Suppressor macrophage treated with lipopolysaccharide for 1 hour (primary cell): ENCODE results near the gene OR2Z1.

Experiments used
- DNase-seq, 3 donors: peaks; one replicate each; pipeline ENCODE4 v3.0.0-alpha.2; 2020 to 2022

The OR2Z1 gene, protein sequence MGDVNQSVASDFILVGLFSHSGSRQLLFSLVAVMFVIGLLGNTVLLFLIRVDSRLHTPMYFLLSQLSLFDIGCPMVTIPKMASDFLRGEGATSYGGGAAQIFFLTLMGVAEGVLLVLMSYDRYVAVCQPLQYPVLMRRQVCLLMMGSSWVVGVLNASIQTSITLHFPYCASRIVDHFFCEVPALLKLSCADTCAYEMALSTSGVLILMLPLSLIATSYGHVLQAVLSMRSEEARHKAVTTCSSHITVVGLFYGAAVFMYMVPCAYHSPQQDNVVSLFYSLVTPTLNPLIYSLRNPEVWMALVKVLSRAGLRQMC

DNA sequence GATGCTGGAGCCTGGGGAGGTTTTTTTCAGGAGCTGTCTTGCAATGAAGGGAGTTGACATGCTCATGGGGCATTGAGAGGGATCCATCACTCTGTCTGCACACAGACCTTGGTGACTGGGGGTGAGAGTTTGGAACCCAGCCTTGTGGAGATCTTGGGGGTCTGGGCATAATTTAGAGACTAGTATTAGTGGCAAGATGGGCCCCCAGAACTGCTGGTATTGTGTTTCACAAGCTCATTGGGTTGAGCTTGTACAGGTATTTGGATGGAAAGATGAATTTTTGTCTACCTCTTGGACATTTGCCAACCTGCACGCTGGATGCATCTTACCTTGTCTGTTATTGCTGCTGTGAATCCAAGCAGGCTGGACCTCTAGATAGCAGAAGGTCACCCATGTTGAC lies at the start of gene OR2Z1:
Gene OR2Z1, plus strand, starts transcription at position 301 of the 400 bp plus-strand sequence. CDS start 9,395 bp downstream, outside the sequence.
- DNase-seq = no peak

DNA sequence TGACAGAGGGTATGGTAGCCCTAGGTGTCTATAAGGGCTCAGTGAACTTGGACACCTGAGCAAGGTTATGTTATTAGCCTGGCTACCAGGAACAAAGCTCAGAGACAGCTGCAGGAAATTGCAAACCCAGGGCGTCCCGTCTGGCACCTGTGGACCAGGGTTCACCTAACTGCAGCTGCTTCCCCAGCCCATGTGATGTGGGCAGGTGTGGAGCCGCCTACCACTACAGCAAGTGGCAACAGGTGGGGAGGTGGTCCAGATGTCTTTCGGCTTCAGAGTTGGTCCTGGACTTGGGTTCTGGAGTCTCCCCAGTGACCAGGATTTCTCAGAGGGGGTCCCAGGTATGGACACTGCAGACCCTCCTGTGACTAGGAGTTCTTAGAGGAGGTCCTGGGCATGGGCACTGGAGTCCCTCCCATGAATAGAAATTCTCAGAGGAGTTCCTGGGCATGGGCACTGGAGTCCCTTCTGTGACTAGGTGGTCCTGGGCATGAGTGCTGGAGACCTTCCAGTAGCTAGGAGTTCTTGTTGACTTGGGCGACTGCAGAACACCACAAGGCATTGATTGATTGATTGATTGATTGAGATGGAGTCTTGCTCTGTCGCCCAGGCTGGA lies 48.0 kb upstream of the OR2Z1 start:
- no peak for DNase-seq

DNA sequence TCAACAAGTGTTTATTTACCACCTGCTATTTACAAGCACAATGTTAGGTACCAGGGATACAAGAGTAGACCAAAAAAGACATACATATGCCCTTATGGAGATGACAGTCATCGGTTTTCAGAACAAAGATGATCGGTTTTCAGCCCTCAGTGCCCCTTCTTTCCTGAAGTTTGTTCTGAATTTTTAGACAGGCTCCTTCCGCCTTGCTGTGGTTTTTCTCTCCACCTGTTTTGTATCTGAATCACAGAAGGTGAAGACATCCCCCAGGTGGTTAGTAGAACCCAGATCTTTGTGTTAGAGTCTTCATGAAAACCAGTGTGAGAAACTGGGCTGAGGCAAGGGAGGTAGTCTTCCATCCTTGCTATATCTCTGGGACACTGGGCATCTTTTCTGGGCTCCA lies 46.4 kb upstream of the OR2Z1 start:
- no peak for DNase-seq

DNA sequence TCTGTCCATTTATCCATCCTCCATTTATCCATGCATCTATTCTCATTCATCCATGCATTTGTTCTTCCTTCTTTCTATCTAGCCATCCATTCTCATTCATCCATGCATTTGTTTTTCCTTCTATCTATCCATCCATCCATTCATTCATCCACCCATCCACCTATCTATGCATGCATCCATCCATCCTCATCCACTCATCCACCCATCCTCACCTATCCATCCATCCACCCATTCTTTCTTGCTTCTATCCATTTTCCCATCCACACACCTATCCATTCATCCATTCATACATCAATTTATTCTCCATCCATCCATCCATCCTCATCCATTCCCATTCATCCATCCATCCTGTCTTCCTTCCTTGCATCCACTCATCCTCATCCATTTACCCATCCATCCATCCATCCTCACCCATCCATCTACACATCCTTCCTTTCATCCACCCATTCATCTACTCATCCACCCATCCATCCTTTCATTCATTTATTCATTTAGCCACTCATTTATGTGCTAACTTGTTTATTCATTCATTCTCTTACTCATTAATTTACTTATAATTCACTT lies 43.1 kb upstream of the OR2Z1 start:
- no peak for DNase-seq

DNA sequence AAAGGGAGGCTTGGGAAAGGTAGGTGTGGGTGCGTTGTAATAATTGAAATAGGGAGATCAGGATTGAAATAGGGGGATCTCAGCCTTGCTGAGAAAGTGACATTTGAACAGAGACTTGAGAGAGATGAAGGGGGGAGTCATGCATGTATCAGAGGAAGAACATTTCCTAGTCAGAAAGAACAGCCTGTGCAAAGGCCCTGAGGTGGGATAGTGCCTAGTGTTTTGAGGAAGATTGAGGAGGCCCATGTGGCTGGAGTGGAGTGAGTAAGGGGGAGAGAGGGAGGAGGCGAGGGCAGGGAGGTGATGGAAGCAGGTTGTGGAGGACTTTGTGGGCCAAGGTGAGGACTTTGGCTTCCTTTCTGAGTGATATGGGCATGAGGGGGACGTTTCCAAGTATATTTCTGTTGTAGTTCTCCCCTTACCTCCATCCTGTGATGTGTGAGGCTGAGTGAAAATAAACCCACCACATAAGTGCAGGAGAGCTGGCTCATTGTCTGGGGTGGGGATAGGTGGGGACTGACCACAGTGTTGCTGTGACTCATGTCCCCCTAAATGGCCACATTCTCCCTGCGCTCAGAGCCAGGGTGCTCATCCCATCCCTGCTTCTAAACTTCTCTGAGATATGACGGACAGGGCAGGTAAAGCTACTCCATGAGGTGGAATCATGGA lies 40.6 kb upstream of the OR2Z1 start:
- no peak for DNase-seq

DNA sequence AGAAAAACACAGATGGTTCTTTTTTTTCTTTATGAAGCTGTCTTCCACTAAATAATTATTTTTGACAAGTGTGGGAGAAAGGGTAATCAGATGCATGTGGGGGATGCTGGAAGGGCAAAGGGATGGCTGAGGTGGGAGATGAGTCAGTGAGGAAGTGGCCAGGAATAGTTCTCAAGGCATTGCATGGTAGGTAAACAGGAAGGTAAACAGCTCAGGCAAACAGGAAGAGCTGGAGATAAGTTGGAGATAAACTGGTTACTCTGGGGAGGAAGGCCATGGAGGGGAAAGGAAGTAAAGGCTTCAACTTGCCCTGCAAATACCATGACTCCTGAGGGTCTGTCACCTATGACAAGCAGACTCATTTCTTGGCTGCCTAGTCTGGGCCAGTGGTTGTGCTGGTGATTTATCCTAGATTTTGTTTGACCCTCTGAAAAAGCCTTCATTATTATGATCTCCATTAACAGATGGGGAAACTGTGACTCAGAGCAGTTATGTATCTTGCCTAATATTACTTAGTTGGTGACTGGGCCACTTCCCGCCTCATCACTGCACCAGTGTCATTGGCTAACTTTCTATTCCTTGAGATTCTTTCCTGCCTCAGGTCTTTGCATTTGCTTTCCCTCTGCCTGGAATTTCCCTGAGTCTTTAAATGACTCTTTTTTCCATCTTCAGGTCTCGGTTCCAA lies 39.9 kb upstream of the OR2Z1 start:
- DNase-seq = peak; percentile 79 to 91 (median 91)

DNA sequence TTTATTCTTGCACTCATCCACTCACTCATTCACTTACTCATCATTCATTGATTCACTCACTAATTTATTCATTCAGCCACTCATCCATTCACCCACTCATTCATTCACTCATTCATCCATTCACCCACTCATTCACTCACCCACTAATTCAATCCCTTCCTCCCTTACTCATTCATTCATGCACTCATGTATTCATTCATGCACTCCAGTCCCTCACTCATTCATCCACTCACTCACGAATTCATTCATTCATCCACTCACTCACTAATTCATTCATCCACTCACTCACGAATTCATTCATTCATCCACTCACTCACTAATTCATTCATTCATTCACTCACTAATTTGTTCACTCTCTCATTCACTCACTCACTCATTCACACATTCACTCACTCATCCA lies 39.0 kb upstream of the OR2Z1 start:
- no peak for DNase-seq

DNA sequence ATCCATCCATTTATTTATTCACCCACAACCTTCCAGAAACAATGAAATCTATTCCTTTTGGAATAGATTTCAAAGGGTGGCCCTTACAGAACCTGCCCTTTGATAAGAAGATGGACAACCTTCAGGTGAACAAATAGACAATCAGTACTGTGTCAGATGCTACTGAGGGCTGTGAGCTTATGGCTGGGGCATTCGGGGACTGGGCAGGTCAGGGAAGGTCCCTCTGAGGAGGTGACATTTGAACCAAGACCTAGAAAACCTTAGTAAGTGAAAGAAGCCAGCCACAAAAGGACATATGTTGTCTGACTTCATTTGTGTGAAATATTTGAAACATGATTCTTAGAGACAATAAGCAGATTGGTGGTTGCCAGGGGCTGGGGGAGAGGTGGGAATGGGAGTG lies 38.5 kb upstream of the OR2Z1 start:
- no peak for DNase-seq

DNA sequence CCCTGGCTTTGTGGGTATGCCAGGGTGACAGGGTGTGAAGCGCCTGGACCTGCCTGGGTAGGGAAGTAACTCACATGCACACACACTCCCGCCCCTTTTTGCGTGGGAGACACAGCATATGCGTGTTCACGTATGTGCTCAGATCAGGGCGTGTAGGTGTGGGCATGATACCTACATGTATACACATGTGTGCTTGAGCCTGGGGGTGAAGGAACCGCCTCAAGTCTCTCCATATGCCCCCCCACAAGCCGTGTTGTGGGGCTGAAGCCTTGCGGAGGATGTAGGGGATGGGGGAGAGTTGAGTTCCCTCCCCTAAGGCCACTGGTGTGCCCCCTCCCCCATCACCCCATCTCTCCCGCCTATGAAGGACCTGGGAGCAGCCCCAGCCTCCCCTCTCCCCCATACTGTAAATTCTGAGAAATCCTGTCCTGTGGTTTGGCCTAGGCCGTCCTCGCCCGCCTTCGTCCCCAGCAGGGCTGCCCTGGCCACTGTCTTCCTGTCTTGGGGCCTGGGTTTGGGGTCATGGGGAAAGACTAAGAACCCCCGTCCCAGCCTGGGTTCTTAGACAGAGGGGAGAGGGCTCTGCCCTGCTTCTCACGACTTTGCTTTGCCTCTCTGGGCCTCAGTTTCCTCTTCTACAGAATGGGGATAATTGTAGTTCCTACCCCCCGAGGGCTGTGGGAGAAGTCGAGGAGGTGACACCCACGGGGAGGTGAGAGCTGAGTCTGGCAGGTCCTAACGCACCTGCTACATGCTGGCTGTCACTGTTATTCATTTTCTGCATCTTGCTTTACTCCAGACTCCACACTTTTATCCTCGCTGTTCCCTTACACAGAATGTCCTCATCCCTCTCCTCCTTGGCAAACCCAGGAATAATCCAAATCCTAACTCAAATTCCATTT lies 37.2 kb upstream of the OR2Z1 start:
- peak in 2 of 3 donors; percentile 27 to 28 for DNase-seq

DNA sequence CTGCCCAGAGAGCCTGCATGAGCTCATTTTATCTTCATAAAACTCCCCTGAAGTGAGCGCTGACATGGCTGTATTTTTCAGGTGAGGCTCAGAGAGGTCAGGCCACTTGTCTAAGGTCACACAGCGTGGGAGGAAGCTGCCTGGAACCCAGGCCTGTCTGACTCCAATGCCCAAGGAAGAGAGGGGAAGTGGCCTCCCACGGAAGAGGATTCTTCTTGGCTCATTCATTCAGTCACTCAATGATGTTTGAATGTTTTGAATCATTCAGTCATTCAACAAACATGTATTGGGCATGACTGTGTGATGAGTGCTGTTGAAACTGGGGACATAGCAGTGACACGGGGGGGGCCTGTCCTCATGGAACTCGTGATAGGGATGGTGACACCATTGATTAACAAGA lies 34.9 kb upstream of the OR2Z1 start:
- DNase-seq = peak; percentile 21 to 52 (median 47)

DNA sequence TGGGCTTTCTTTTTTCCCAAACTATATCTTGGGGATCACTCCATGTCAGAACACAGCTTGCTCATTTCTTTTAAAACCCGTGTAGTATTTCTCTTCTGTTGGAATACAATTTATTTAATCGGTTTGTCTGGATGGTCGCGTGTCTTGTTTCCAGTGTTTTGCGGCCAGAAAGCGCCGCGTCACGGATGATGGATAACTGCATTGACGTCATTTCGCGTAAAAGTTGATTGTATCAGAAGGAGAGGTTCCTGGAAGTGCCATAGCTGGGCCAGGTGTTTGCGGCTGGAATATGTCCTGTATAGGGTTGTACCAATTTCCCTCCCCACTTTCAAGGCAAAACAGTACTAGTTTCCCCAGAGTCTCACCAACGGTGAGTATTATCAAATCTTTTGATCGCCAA lies 32.5 kb upstream of the OR2Z1 start:
- no peak for DNase-seq

DNA sequence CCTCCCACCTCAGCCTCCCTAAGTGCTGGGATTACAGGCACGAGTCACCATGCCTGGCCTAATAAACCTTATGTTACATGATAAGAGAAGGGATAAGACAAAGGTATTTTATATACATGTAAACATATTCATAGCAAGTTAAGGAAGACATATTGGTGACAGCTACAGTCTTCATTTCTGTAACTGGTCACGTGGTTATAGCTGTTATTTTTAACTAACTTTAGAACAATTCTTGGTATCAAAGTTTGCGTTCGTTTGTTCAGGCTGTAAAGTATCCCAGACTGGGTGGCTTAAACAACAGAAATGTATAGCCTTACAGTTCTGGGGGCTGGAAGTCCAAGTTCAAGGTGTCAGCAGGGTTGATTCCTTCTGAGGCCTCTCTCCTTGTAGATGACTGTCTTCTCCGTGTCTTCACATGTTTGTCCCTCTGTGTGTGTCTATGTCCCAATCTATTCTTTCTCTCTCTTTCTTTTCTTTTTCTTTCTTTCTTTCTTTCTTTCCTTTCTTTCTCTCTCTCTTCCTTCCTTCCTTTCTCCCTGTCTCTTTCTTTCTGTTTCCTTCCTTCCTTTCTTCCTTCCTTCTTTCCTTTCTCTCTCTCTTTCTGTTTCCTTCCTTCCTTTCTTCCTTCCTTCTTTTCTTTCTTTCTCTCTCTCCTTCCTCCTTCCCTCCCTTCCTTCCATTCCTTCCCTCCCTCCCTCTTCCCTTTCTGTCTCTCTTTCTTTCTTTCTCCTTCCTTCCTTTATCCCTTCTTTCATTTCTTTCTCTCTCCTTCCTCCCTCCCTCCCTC lies 30.5 kb upstream of the OR2Z1 start:
- DNase-seq = no peak

DNA sequence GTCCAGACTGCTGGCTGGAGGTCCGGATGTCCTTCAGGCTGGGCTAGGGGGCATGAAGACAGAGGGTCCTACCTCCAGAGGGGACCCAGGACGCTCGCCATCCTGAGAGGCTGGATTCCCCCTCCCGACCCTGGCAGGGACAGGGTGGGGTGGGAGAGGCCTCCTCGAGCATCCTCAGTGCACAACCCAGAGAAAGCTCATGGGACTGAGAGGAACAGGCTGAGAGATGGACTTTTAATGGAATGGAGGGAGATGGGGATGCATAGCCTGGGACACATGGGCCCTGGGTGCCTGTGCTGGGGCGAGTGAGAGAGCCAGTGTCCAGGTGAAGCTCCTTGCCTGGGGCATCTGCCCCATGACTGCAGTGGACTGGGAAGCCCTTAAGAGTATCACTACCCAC lies 25.9 kb upstream of the OR2Z1 start:
- DNase-seq = no peak

DNA sequence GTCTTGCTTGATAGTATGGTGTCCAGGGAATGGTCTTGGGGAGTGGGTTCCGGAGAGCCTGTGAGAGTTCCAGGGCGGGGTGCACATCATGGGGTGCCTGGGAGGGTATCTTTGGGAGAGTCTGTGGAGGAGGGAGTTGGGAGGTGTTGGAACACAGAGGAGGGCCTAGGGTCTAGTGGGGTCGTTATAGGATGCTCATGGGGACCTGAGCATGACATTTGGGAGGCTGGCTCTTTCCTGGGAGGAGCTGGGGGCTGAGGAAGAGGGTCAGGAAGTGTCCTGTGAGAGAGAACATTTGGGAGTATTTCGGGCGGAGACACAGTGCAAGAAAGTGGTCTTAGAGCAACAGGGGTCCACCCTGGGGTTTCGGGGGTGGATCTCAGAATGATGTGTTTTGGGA lies 25.5 kb upstream of the OR2Z1 start:
- no peak for DNase-seq

DNA sequence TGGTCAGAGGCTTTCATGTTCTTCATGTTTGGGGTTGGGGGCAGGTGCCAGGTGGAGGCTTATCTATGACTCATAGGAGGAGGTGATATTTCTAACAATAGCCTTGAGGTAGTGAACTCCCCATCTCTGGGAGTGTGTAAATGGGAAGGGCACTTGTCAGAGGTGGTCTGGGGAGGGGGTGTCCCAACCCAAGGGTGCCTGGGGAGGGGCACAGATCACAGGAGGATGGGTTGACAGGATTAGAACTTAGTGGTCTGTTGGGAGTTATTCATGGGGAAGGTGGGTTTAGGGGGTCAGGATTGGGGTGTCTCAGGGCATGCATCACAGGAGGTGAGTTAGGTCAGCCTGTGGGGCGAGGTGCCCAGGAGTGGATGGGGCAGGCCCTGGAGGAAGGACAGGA lies 24.4 kb upstream of the OR2Z1 start:
- no peak for DNase-seq

DNA sequence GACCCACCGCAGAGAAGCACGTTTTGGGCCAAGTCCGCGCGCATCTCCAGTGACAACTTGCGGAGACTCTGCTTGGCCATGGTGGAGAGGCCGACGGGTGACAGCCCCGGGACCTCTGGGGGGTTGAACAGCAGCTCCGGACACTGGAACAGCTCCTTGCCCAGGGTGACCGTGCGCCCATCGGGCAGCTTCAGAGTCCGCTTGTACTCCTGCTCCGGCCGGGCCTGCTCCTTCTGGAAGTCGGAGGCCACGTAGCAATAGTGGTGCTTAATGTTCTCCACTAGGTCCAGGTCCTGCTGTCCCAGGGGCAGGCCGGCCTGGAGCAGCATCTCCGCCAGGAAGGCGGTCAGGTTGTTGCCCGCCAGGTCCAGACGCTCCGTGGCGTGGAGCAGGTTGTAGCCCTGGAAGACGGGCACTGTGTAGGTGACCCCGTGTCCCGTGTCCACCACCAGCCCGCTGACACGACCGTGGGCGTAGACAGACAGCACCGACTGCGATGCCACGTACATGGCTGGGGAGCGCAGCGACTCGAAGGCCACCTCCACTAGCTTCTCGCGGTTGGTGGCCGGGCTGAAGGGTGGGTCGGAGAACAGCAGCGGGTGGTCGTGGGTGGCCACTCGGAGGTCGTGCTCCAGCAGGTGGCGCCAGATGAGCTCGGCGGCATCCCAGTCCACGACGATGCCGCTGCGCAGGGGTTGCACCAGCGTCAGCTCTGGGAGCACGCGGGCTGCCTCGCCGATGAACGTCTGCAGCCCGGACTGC lies 23.6 kb upstream of the OR2Z1 start:
- DNase-seq = peak in 1 of 3 donors; percentile 45

DNA sequence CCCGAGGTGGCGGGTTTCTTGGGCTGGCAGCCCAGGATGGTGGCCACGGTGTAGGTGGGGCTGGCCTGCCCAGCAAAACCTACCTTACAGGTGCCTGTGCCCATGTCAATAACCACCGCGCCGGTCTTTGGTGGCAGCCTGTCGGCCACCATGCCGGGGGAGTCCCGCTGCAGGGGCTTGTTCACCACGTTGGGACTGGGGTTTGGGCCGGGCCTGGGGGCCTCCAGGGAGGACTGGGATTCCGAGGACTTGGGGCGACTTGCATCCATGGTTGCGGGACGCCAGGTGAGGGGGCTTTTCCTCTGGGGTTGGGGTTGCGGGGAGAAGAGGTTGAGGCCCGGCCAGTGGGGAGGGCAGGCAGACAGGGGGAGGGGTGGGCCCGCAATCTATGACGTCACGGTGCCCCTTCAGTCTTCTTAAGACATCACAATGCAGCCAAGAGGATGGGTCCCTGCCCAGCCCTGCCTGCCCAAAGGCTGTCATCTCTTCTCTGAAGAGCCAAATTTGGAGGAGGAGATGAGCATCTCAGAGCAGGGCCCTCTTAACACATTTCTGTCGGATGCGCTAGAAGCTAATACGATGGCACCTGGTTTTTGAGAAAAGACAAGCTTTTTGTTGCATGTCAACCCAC lies 22.9 kb upstream of the OR2Z1 start, which contains the start of gene ACTL9:
Gene ACTL9, minus strand, starts transcription at position 363 of the 631 bp plus-strand sequence. Its CDS starts 94 bp downstream, at position 269.
- no peak for DNase-seq

DNA sequence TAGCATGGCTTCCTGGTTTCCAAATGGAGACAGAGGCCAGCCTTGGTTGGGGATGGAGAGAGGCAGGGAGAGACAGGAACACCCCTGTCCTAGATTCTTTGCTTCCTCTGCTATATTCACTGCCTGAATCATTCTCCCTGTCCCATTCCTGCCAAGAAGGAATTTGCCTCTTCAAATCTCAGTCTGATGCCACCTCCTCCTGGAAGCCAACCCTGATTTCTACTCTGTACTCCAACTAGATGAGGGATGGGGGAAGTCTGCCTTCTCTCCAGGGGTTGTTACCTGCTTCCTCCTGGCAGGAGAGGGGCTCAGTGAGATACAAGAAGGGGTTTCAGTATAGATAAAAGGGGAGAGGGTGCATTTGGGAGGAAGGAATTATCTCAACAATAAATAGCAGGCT lies 21.5 kb upstream of the OR2Z1 start:
- no peak for DNase-seq

DNA sequence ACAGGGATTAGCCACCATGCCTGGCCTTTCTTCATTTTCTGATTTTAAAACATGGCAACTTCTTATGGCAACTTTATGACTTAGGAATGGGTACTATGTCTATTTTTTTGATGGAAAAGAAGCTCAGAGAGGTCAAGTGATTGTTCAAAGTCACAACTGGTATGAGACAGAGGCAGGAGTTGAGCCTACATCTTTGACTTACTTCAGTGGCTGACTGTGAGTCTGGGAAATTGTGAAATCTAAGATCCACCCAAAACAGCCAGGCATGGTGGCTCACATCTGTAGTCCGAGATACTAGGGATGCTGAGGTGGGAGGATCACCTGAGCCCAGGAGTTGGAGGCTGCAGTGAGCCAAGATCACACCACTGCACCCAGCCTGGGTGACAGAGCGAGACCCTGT lies 20.5 kb upstream of the OR2Z1 start:
- DNase-seq = no peak

DNA sequence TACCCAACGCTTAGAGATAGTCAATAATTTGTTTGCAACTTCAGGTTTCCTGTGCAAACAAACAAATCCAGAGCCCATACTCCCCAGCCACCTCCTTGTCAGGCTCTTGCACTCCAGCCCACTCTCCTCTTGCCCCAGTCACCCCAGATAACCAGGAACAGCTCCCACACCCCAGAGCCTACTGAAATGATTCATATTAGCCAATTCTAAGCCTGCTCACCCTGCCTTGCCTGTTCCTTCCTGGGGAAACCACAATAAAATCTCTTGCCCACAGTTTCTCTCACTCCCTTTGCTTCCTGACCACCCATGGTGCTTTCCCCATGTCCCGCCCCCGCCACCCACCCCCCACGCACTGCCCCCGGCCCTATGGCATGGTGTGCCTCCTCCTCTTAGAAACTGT lies 19.1 kb upstream of the OR2Z1 start:
- peak; percentile 83 to 86 (median 86) for DNase-seq
